ENCODE results near the gene MTHFD1L.

Gene MTHFD1L

DNA sequence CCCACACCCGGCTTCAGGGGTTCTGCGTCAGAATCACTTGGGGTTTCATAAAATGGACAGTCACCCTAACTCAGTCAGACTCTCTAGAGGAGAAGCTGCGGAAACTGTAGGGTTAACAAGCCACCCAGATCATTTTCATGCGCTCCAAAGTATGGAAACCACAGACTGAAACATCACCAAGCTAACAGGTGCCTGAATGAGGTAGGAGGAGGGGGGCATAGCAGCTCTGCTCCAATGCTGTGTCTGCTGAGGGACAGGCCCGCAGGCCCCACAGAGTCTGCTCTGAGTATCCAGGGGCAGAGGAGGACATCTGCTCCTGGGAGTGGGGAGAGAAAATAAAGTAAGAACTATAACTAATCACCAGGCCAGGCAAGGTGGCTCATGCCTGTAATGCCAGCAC, 277.2 kb downstream of the MTHFD1L start:
- H3K9ac ChIP-seq (ENCODE audit: insufficient read length), result no peak overlapping the region
- TF ChIP-seq POLR2AphosphoS5 (IDR thresholded peaks at IDR 0.05; ENCODE audit: borderline replicate concordance, low read depth, low read length) (no peak), EZH2 (IDR thresholded peaks at IDR 0.05) (no peak), FOXP2 (optimal IDR thresholded peaks at IDR 0.05; ENCODE audit: control extremely low read depth, extremely low read length, insufficient read depth) (no peak)
- no peak overlapping the region for H3K4me3 ChIP-seq
- H3K27ac ChIP-seq, result no peak overlapping the region
- DNase-seq (ENCODE audit: low read depth, low spot score), result no peak
- H3K36me3 ChIP-seq (ENCODE audit: insufficient read depth, low read length), result no peaks in the 10 kb centered on the region
- no peaks in the 10 kb centered on the region for H3K9me3 ChIP-seq (ENCODE audit: low read depth, low read length)

DNA sequence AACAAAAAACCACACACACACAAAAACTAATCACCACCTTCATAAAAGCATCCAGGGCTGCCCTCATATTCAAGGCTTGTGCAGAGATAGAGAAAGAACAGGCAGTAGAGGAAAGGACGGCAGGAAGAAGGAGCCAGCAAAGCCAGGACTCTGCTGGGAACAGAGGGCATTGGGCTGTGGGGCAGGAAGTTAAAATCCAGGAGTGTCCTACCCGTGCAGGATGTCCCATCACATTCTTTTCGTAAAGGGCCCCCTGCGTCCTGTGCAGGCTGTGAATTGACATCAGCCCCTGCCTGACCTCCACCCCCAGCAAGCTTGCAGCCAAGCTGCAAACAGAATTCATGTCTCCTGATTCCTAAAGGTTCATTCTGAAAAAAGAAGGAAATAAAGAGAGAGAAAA, 277.8 kb downstream of the MTHFD1L start:
- no peaks in the 10 kb centered on the region for H3K9me3 ChIP-seq (ENCODE audit: low read depth, low read length)
- H3K9ac ChIP-seq (ENCODE audit: insufficient read length), result no peak overlapping the region
- H3K36me3 ChIP-seq (ENCODE audit: insufficient read depth, low read length), result no peaks in the 10 kb centered on the region
- no peak for DNase-seq (ENCODE audit: low read depth, low spot score)
- no peak for TF ChIP-seq EZH2 (IDR thresholded peaks at IDR 0.05)
- no peak for TF ChIP-seq FOXP2 (optimal IDR thresholded peaks at IDR 0.05; ENCODE audit: control extremely low read depth, extremely low read length, insufficient read depth)
- TF ChIP-seq POLR2AphosphoS5 (IDR thresholded peaks at IDR 0.05; ENCODE audit: borderline replicate concordance, low read depth, low read length), result no peak
- no peak overlapping the region for H3K27ac ChIP-seq
- no peak overlapping the region for H3K4me3 ChIP-seq

DNA sequence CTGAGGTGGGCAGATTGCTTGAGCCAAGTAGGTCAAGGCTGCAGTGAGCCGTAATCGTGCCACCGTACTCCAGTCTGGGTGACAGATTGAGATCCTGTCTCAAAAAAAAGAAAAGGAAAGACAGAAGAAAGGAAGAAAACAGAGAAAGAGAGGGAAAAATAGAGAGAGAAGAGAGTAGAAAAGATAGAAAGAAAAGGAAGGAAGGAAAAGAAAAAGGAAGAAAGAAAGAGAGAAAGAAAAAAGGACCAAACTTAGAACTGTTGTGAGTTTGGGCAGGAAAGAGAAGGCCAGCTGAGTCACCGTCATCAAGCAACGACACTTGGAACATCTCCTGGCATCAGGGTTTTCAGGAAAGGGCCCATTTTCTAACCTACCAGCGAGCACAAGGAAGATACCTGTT, 278.3 kb downstream of the MTHFD1L start:
- no peak overlapping the region for H3K27ac ChIP-seq
- no peaks in the 10 kb centered on the region for H3K36me3 ChIP-seq (ENCODE audit: insufficient read depth, low read length)
- H3K4me3 ChIP-seq, result no peak overlapping the region
- no peaks in the 10 kb centered on the region for H3K9me3 ChIP-seq (ENCODE audit: low read depth, low read length)
- H3K9ac ChIP-seq (ENCODE audit: insufficient read length), result no peak overlapping the region
- DNase-seq (ENCODE audit: low read depth, low spot score), result no peak
- TF ChIP-seq POLR2AphosphoS5 (IDR thresholded peaks at IDR 0.05; ENCODE audit: borderline replicate concordance, low read depth, low read length), result no peak
- TF ChIP-seq FOXP2 (optimal IDR thresholded peaks at IDR 0.05; ENCODE audit: control extremely low read depth, extremely low read length, insufficient read depth), result no peak
- no peak for TF ChIP-seq EZH2 (IDR thresholded peaks at IDR 0.05)

DNA sequence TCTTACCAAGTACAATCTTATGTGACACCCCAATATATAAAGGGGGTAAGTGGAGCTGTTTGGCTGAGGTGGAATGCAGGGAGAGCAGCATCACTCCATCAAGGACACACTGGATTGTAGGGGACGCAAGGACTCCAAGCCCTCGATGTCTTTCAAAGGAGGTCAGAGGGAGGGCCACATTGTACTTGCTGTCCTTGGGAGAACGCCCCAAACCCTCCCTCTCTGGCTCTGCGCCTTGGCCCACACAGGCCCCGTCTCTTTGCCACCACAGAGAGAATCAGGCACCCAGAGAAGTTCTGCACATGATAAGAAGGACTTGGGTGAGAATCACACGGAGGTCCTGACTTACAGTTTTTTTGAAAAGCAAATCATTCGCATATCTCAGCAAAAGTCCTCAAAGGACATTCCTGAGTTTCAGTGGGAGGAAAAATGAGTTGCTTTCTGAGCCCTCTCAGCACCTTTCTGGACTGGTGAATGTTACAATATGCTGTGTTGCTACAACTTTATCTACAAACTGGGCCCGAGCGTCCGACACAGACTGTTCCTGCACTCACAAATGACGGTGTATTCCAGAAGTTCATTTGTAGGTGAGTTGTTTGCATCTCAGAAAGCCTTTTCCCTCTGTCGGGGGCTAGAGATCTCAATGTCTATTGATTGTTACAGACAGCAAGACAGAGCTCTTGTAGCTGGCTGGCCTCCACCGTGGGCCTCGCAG, 281.8 kb downstream of the MTHFD1L start:
- Histone ChIP-seq H3K36me3 (ENCODE audit: insufficient read depth, low read length) (no peaks in the 10 kb centered on the region), H3K27ac (no peak overlapping the region), H3K9ac (ENCODE audit: insufficient read length) (no peak overlapping the region), H3K9me3 (ENCODE audit: low read depth, low read length) (no peaks in the 10 kb centered on the region), H3K4me3 (no peak overlapping the region)
- DNase-seq (ENCODE audit: low read depth, low spot score), result no peak
- TF ChIP-seq EZH2 (IDR thresholded peaks at IDR 0.05) (no peak), POLR2AphosphoS5 (IDR thresholded peaks at IDR 0.05; ENCODE audit: borderline replicate concordance, low read depth, low read length) (no peak), FOXP2 (optimal IDR thresholded peaks at IDR 0.05; ENCODE audit: control extremely low read depth, extremely low read length, insufficient read depth) (no peak)

DNA sequence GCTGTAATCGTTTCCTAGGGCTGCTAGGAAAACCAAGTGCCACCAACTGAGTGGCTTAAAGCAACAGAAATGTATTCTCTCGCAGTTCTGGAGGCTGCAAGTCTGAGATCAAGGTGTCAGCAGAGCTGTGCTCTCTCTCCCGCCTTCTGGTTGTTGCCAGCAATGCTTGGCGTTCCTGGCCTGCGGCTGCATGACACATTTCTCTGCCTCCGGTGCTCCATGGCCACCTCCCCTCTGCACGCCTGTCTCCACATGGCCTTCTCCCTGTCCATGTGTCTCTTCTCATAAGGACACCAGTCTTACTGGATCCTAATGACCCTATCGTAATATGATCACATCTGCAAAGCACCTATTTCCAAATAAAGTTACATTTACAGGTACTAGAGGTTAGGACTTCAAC, 282.6 kb downstream of the MTHFD1L start:
- Histone ChIP-seq H3K36me3 (ENCODE audit: insufficient read depth, low read length) (no peaks in the 10 kb centered on the region), H3K9ac (ENCODE audit: insufficient read length) (no peak overlapping the region), H3K4me3 (no peak overlapping the region), H3K27ac (no peak overlapping the region), H3K9me3 (ENCODE audit: low read depth, low read length) (no peaks in the 10 kb centered on the region)
- DNase-seq (ENCODE audit: low read depth, low spot score), result no peak
- TF ChIP-seq POLR2AphosphoS5 (IDR thresholded peaks at IDR 0.05; ENCODE audit: borderline replicate concordance, low read depth, low read length), result no peak

DNA sequence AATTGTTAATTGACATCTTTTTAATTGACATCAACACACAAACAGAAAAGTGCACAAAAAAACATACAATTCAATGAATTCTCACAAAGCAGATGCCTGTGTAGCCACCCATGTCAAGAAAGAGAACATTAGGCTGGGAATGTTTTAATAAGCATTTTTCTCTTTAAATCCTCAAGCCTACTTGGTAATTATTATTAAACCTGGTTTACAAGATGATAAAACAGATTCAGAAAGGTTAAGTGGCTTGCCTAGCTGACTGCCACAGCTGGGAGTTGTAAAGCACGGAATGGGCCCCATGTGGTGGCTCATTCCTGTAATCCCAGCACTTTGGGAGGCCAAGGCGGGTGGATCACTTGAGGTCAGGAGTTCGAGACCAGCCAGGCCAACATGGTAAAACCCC, 284.3 kb downstream of the MTHFD1L start:
- Histone ChIP-seq H3K4me3 (no peak overlapping the region), H3K36me3 (ENCODE audit: insufficient read depth, low read length) (no peaks in the 10 kb centered on the region), H3K9ac (ENCODE audit: insufficient read length) (no peak overlapping the region), H3K27ac (no peak overlapping the region), H3K9me3 (ENCODE audit: low read depth, low read length) (no peaks in the 10 kb centered on the region)
- TF ChIP-seq POLR2AphosphoS5 (IDR thresholded peaks at IDR 0.05; ENCODE audit: borderline replicate concordance, low read depth, low read length) (no peak), FOXP2 (optimal IDR thresholded peaks at IDR 0.05; ENCODE audit: control extremely low read depth, extremely low read length, insufficient read depth) (no peak), EZH2 (IDR thresholded peaks at IDR 0.05) (no peak)
- no peak for DNase-seq (ENCODE audit: low read depth, low spot score)
